H9 (cell line): Measurements from ENCODE around the gene ELAPOR1. TPM values are rescaled to one million over a fixed set of nuclear protein-coding genes. Genes with fewer than 3 reads are reported as not detected.

ENCODE experiments used
- DNase-seq: peaks from one replicate; pipeline ENCODE4 v3.0.0-alpha.2; 2017
- H2AFZ ChIP-seq: one replicate; pipeline ENCODE4 v1.6.1; 2013; ENCODE audit warnings: mild to moderate bottlenecking, low read length, control low read depth, moderate library complexity
- H2AK5ac ChIP-seq: 2 replicates; pipeline ENCODE4 v1.6.1; 2013; ENCODE audit warnings: low read length, control low read depth, mixed read lengths; ENCODE audit not compliant: insufficient read length
- H2BK120ac ChIP-seq: one replicate; pipeline ENCODE4 v1.6.1; 2013; ENCODE audit warnings: low read depth, mild to moderate bottlenecking, low read length, control low read depth, inconsistent platforms; ENCODE audit not compliant: poor library complexity, severe bottlenecking
- H2BK12ac ChIP-seq: 2 replicates; pipeline ENCODE4 v1.6.1; 2013; ENCODE audit warnings: low read length, control low read depth, mixed read lengths, low read depth; ENCODE audit not compliant: insufficient read length
- H2BK15ac ChIP-seq: 2 replicates; pipeline ENCODE4 v1.6.1; 2013; ENCODE audit warnings: low read depth, low read length, control low read depth
- H2BK20ac ChIP-seq: one replicate; pipeline ENCODE4 v1.6.1; 2013; ENCODE audit warnings: low read depth, mild to moderate bottlenecking, low read length, control low read depth, inconsistent platforms; ENCODE audit not compliant: poor library complexity, severe bottlenecking
- H2BK5ac ChIP-seq: 2 replicates; pipeline ENCODE4 v1.6.1; 2013; ENCODE audit warnings: low read length, control low read depth, mixed read lengths; ENCODE audit not compliant: insufficient read length
- H3K14ac ChIP-seq: 2 replicates; pipeline ENCODE4 v1.6.1; 2013; ENCODE audit warnings: low read length, control low read depth; ENCODE audit not compliant: insufficient read depth
- H3K18ac ChIP-seq: 2 replicates; pipeline ENCODE4 v1.6.1; 2013; ENCODE audit warnings: low read depth, mild to moderate bottlenecking, mixed read lengths, low read length, control low read depth; ENCODE audit not compliant: insufficient read length
- H3K23ac ChIP-seq: 2 replicates; pipeline ENCODE4 v1.6.1; 2013; ENCODE audit warnings: low read length, control low read depth, mixed read lengths, low read depth; ENCODE audit not compliant: insufficient read length
- H3K23me2 ChIP-seq: 2 replicates; pipeline ENCODE4 v1.6.1; 2013; ENCODE audit warnings: low read depth, mild to moderate bottlenecking, mixed read lengths, low read length, control low read depth; ENCODE audit not compliant: insufficient read length, poor library complexity, severe bottlenecking
- H3K27ac ChIP-seq: 2 replicates; pipeline ENCODE4 v1.5.1; 2013; ENCODE audit warnings: low read length, control low read depth, mixed read lengths, low read depth; ENCODE audit not compliant: insufficient read length
- H3K27me3 ChIP-seq: 2 replicates; pipeline ENCODE4 v1.6.1; 2013; ENCODE audit warnings: low read length, control low read depth, inconsistent platforms; ENCODE audit not compliant: insufficient read depth
- H3K4ac ChIP-seq: 2 replicates; pipeline ENCODE4 v1.6.1; 2013; ENCODE audit warnings: low read depth, mild to moderate bottlenecking, control low read depth, inconsistent platforms, low read length, moderate library complexity
- H3K4me1 ChIP-seq: 2 replicates; pipeline ENCODE4 v1.6.1; 2013; ENCODE audit warnings: low read length, control low read depth, inconsistent platforms; ENCODE audit not compliant: insufficient read depth
- H3K4me2 ChIP-seq: 2 replicates; pipeline ENCODE4 v1.6.1; 2013; ENCODE audit warnings: low read length, control low read depth, mixed read lengths; ENCODE audit not compliant: insufficient read length, insufficient read depth
- H3K56ac ChIP-seq: 2 replicates; pipeline ENCODE4 v1.6.1; 2013; ENCODE audit warnings: low read depth, mild to moderate bottlenecking, mixed read lengths, low read length, control low read depth; ENCODE audit not compliant: insufficient read length
- H3K79me1 ChIP-seq: 2 replicates; pipeline ENCODE4 v1.6.1; 2013; ENCODE audit warnings: low read depth, mild to moderate bottlenecking, moderate library complexity, low read length, control low read depth, inconsistent platforms; ENCODE audit not compliant: insufficient read depth, poor library complexity, severe bottlenecking
- H3K79me2 ChIP-seq: 2 replicates; pipeline ENCODE4 v1.6.1; 2013; ENCODE audit warnings: low read length, control low read depth, inconsistent platforms; ENCODE audit not compliant: insufficient read depth
- H3K9ac ChIP-seq: 2 replicates; pipeline ENCODE4 v1.6.1; 2013; ENCODE audit warnings: low read length, control low read depth, mixed read lengths; ENCODE audit not compliant: insufficient read length; ENCODE audit errors: extremely low read depth
- H3K9me3 ChIP-seq: one replicate; pipeline ENCODE4 v1.6.1; 2013; ENCODE audit warnings: low read depth, low read length, inconsistent platforms; ENCODE audit not compliant: control insufficient read depth
- H3T11ph ChIP-seq: one replicate; pipeline ENCODE4 v1.6.1; 2013; ENCODE audit warnings: mild to moderate bottlenecking, low read length, control low read depth, inconsistent platforms
- H4K20me1 ChIP-seq: one replicate; pipeline ENCODE4 v1.6.1; 2013; ENCODE audit not compliant: control insufficient read depth, insufficient read length, insufficient read depth
- H4K5ac ChIP-seq: 2 replicates; pipeline ENCODE4 v1.6.1; 2013; ENCODE audit warnings: low read depth, mild to moderate bottlenecking, mixed read lengths, low read length, control low read depth; ENCODE audit not compliant: insufficient read length
- H4K8ac ChIP-seq: replicated peaks from 2 replicates; pipeline ENCODE4 v1.6.1; 2013; ENCODE audit warnings: low read length, control low read depth, mixed read lengths, low read depth; ENCODE audit not compliant: insufficient read length
- H4K91ac ChIP-seq: 2 replicates; pipeline ENCODE4 v1.6.1; 2013; ENCODE audit warnings: low read depth, mild to moderate bottlenecking, moderate library complexity, mixed read lengths, low read length, control low read depth; ENCODE audit not compliant: insufficient read length
- H3K27ac Mint-ChIP-seq, 3 experiments: 2 replicates in 2 of 3; 3 replicates in 1 of 3; pipeline ENCODE4 v1.8.0; 2020 to 2021; ENCODE audit warnings: mixed read lengths in 3 of 3, mild to moderate bottlenecking in 1 of 3, moderate library complexity in 1 of 3
- H3K27me3 Mint-ChIP-seq: 2 replicates; pipeline ENCODE4 v1.8.0; 2021; ENCODE audit warnings: low read depth, mild to moderate bottlenecking, moderate library complexity, mixed read lengths
- H3K36me3 Mint-ChIP-seq, 3 experiments: 2 replicates in 2 of 3; 3 replicates in 1 of 3; pipeline ENCODE4 v1.8.0; 2020 to 2021; ENCODE audit warnings: low read depth in 3 of 3, mixed read lengths in 3 of 3; ENCODE audit not compliant: insufficient read depth in 1 of 3
- H3K4me1 Mint-ChIP-seq, 2 experiments: 2 replicates each; pipeline ENCODE4 v1.8.0; 2020; ENCODE audit warnings: mixed read lengths in 2 of 2
- H3K4me3 Mint-ChIP-seq, 2 experiments: 2 replicates in 1 of 2; 3 replicates in 1 of 2; pipeline ENCODE4 v1.8.0; 2020 to 2021; ENCODE audit warnings: mild to moderate bottlenecking in 2 of 2, mixed read lengths in 2 of 2, moderate library complexity in 1 of 2
- H3K9me3 Mint-ChIP-seq, 2 experiments: 2 replicates in 1 of 2; 3 replicates in 1 of 2; pipeline ENCODE4 v1.8.0; 2020; ENCODE audit warnings: mild to moderate bottlenecking in 2 of 2, mixed read lengths in 2 of 2, moderate library complexity in 1 of 2
- WGBS: extraction: QIAGEN DNeasy Blood & Tissue Kit; methylation state at CpG from one replicate; pipeline ENCODE4 v1.1.7; 2013; ENCODE audit warnings: missing lambda C conversion rate, low lambda C conversion rate, mixed read lengths; ENCODE audit not compliant: insufficient read length; ENCODE audit errors: extremely low coverage; 5-methylcytosine and 5-hydroxymethylcytosine counted together
- total RNA-seq: library from RNA; stranded (reverse); gene quantifications from 2 replicates; pipeline ENCODE4 v1.2.1, GENCODE V29; 2021
- TF ChIP-seq, protein P1 (sequence below): fragments of 200-600 bp; sonication (generic); conservative IDR thresholded peaks from 3 replicates; pipeline ENCODE4 v1.8.0; 2021; ENCODE audit warnings: antibody characterized with exemption, mild to moderate bottlenecking

Gene ELAPOR1
- total RNA-seq, 1 experiment from 2014 or later = 0.55 TPM

DNA sequence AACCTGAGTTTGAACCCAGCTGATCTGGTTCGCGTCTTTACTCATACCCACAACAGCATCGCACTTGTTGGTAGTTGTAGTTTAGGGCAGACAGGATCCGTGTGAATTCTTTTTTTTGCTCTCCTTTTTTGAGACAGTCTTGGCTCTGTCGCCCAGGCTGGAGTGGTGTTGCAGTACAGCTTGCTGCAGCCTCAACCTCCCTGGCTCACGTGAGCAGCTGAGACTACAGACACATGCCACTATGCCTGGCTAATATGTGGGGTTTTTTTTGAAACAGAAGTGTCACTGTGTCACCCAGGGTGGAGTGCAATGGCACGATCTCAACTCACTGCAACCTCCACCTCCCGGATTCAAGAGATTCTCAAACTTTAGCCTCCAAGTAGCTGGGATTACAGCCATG lies 46.0 kb upstream of the ELAPOR1 start:
- no peaks in the 10 kb centered on the region for H3K23me2 ChIP-seq
- no peak overlapping the region for H3K4ac ChIP-seq
- H2BK5ac ChIP-seq = no peak overlapping the region
- H3K9me3 ChIP-seq = no peaks in the 10 kb centered on the region
- no peak overlapping the region for H2BK12ac ChIP-seq
- H3K18ac ChIP-seq = no peak overlapping the region
- Mint-ChIP-seq H3K4me3 (no peak overlapping the region; a peak in 1 of 5 replicates), H3K4me1 (no peaks in the 10 kb centered on the region), H3K27me3 (no peaks in the 10 kb centered on the region; the same call in 1 of the 2 replicates), H3K27ac (peak overlapping the region in 1 of 3 experiments; percentile 34; a peak in 1 of 7 replicates), H3K9me3 (no peaks in the 10 kb centered on the region), H3K36me3 (peaks cover 21 to 61% (median 43%) of the 10 kb centered on the region in 3 experiments; a peak in 6 of 7 replicates)
- no peak overlapping the region for H2BK20ac ChIP-seq
- TF ChIP-seq, protein P1, sequence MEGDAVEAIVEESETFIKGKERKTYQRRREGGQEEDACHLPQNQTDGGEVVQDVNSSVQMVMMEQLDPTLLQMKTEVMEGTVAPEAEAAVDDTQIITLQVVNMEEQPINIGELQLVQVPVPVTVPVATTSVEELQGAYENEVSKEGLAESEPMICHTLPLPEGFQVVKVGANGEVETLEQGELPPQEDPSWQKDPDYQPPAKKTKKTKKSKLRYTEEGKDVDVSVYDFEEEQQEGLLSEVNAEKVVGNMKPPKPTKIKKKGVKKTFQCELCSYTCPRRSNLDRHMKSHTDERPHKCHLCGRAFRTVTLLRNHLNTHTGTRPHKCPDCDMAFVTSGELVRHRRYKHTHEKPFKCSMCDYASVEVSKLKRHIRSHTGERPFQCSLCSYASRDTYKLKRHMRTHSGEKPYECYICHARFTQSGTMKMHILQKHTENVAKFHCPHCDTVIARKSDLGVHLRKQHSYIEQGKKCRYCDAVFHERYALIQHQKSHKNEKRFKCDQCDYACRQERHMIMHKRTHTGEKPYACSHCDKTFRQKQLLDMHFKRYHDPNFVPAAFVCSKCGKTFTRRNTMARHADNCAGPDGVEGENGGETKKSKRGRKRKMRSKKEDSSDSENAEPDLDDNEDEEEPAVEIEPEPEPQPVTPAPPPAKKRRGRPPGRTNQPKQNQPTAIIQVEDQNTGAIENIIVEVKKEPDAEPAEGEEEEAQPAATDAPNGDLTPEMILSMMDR = no peak
- H2BK15ac ChIP-seq = no peak overlapping the region
- DNase-seq = no peak
- no peak overlapping the region for H2AK5ac ChIP-seq
- no peaks in the 10 kb centered on the region for H4K20me1 ChIP-seq
- H3K14ac ChIP-seq = no peak overlapping the region
- H2BK120ac ChIP-seq = no peak overlapping the region
- H3K4me1 ChIP-seq = no peaks in the 10 kb centered on the region
- no peak overlapping the region for H4K8ac ChIP-seq
- no peak overlapping the region for H2AFZ ChIP-seq
- no peaks in the 10 kb centered on the region for H3K79me1 ChIP-seq
- no peaks in the 10 kb centered on the region for H3K27me3 ChIP-seq
- no peak overlapping the region for H3K9ac ChIP-seq
- H4K91ac ChIP-seq = no peak overlapping the region
- no CpG with 5 or more reads among the region's 8 CpGs for WGBS
- H3K79me2 ChIP-seq = no peaks in the 10 kb centered on the region; the same call in 1 of the 2 replicates
- H3K4me2 ChIP-seq = no peak overlapping the region
- H3K56ac ChIP-seq = no peak overlapping the region
- H3K23ac ChIP-seq = no peak overlapping the region
- no peak overlapping the region for H3T11ph ChIP-seq
- H4K5ac ChIP-seq = no peak overlapping the region
- H3K27ac ChIP-seq = no peak overlapping the region
